ENCODE data around the gene MAP3K1. TPM values are rescaled to one million over a fixed set of nuclear protein-coding genes. Genes with fewer than 3 reads are reported as not detected.

Gene MAP3K1
- total RNA-seq, 1 donor from 2014 or later = 10.4 TPM

GRCh38 chr5:56815658-56816545 lies 553 bp downstream of the MAP3K1 start:
- H3K4me1 ChIP-seq (ENCODE audit: insufficient read depth, low read length) = peaks cover 4% of the 10 kb centered on the region
- peak overlapping the region; percentile 79 for H3K9ac ChIP-seq (ENCODE audit: low read length)
- peak overlapping the region; percentile 91 for H3K4me2 ChIP-seq (ENCODE audit: low read length)
- TF ChIP-seq EZH2 (IDR thresholded peaks at IDR 0.05; ENCODE audit: insufficient read depth, low read length) = no peak
- no peak for TF ChIP-seq CTCF (IDR thresholded peaks at IDR 0.05; ENCODE audit: insufficient read depth, low read depth, low read length)
- peak overlapping the region; percentile 88 for H3K4me3 ChIP-seq (ENCODE audit: insufficient read depth, low read depth, low read length)
- peaks cover 16% of the 10 kb centered on the region for H3K27me3 ChIP-seq (ENCODE audit: insufficient read depth, low read length)
- Mint-ChIP-seq H3K27ac (ENCODE audit: unreplicated experiment) (no peak overlapping the region), H3K4me3 (ENCODE audit: unreplicated experiment) (peak overlapping the region; percentile 75), H3K27me3 (ENCODE audit: low read depth, unreplicated experiment) (no peaks in the 10 kb centered on the region), H3K4me1 (ENCODE audit: low read depth, unreplicated experiment) (no peaks in the 10 kb centered on the region), H3K9me3 (ENCODE audit: unreplicated experiment) (no peaks in the 10 kb centered on the region), H3K36me3 (ENCODE audit: low read depth, unreplicated experiment) (no peaks in the 10 kb centered on the region)
- no peaks in the 10 kb centered on the region for H3K9me3 ChIP-seq (ENCODE audit: insufficient read depth, low read depth, low read length)
- H3K27ac ChIP-seq (ENCODE audit: low read depth, low read length) = peak overlapping the region; percentile 65
- peak; percentile 25 for DNase-seq (ENCODE audit: low read depth)
- peaks cover 15% of the 10 kb centered on the region for H4K20me1 ChIP-seq (ENCODE audit: insufficient read depth, low read length)
- peaks cover 38% of the 10 kb centered on the region for H3K79me2 ChIP-seq (ENCODE audit: insufficient read depth, low read length)
- H3K36me3 ChIP-seq (ENCODE audit: insufficient read depth, low read length) = no peaks in the 10 kb centered on the region
- FAIRE-seq = no peak
- peak overlapping the region; percentile 77 for H2AFZ ChIP-seq (ENCODE audit: low read depth, low read length)

GRCh38 chr5:56816546-56817081 lies 1.3 kb downstream of the MAP3K1 start:
- H3K36me3 Mint-ChIP-seq (ENCODE audit: low read depth, unreplicated experiment) = peaks cover 1% of the 10 kb centered on the region
- Histone ChIP-seq H3K9me3 (ENCODE audit: insufficient read depth, low read depth, low read length) (no peaks in the 10 kb centered on the region), H3K4me1 (ENCODE audit: insufficient read depth, low read length) (peaks cover 4% of the 10 kb centered on the region), H3K27me3 (ENCODE audit: insufficient read depth, low read length) (peaks cover 16% of the 10 kb centered on the region), H3K4me2 (ENCODE audit: low read length) (peak overlapping the region; percentile 91), H4K20me1 (ENCODE audit: insufficient read depth, low read length) (peaks cover 19% of the 10 kb centered on the region), H3K9ac (ENCODE audit: low read length) (peak overlapping the region; percentile 79), H2AFZ (ENCODE audit: low read depth, low read length) (peak overlapping the region; percentile 76), H3K4me3 (ENCODE audit: insufficient read depth, low read depth, low read length) (peak overlapping the region; percentile 88), H3K36me3 (ENCODE audit: insufficient read depth, low read length) (no peaks in the 10 kb centered on the region), H3K79me2 (ENCODE audit: insufficient read depth, low read length) (peaks cover 44% of the 10 kb centered on the region), H3K27ac (ENCODE audit: low read depth, low read length) (peak overlapping the region; percentile 65)
- FAIRE-seq (no peak), DNase-seq (ENCODE audit: low read depth) (peak; percentile 57)
- no peak for TF ChIP-seq CTCF (IDR thresholded peaks at IDR 0.05; ENCODE audit: insufficient read depth, low read depth, low read length)
- no peak for TF ChIP-seq EZH2 (IDR thresholded peaks at IDR 0.05; ENCODE audit: insufficient read depth, low read length)
- H3K9me3 Mint-ChIP-seq (ENCODE audit: unreplicated experiment) = no peaks in the 10 kb centered on the region
- peak overlapping the region; percentile 85 for H3K4me3 Mint-ChIP-seq (ENCODE audit: unreplicated experiment)
- H3K4me1 Mint-ChIP-seq (ENCODE audit: low read depth, unreplicated experiment) = no peaks in the 10 kb centered on the region
- peak overlapping the region; percentile 82 for H3K27ac Mint-ChIP-seq (ENCODE audit: unreplicated experiment)
- no peaks in the 10 kb centered on the region for H3K27me3 Mint-ChIP-seq (ENCODE audit: low read depth, unreplicated experiment)

All from astrocyte (in vitro differentiated cells and primary cell).